Esophagus muscularis mucosa (tissue), 4 donors: ENCODE data around the gene CD79B. TPM values are rescaled to one million over a fixed set of nuclear protein-coding genes. Genes with fewer than 3 reads are reported as not detected.

ENCODE experiments used
- DNase-seq: peaks from one replicate; pipeline ENCODE4 v3.0.0-alpha.2; 2017; ENCODE audit errors: extremely low spot score
- H3K27ac ChIP-seq, 4 donors: fragments of 200-600 bp; sonication (generic); replicated peaks in 1 of 4; 1 replicate in 3 of 4; 2 replicates in 1 of 4; pipeline ENCODE4 v1.5.1; 2016 to 2019; ENCODE audit warnings: mild to moderate bottlenecking in 1 of 4
- H3K27me3 ChIP-seq, 4 donors: fragments of 200-600 bp; sonication (generic); one replicate each; pipeline versions ENCODE4 v1.5.1 to v1.6.0; 2016 to 2019
- H3K36me3 ChIP-seq, 4 donors: fragments of 200-600 bp; sonication (generic); one replicate each; pipeline ENCODE4 v1.5.1; 2016 to 2019
- H3K4me1 ChIP-seq, 4 donors: fragments of 200-600 bp; sonication (generic); one replicate each; pipeline ENCODE4 v1.5.1; 2016 to 2019
- H3K4me3 ChIP-seq, 4 donors: fragments of 200-600 bp; sonication (generic); 1 replicate in 2 of 4; 2 replicates in 2 of 4; pipeline ENCODE4 v1.5.1; 2016 to 2019; ENCODE audit warnings: mild to moderate bottlenecking in 4 of 4, moderate library complexity in 1 of 4
- H3K9me3 ChIP-seq, 4 donors: fragments of 200-600 bp; sonication (generic); 1 replicate in 3 of 4; 2 replicates in 1 of 4; pipeline ENCODE4 v1.5.1; 2016 to 2019
- CTCF ChIP-seq, 3 experiments: fragments of 200-600 bp in 2 of 3; fragments of 450-650 bp in 1 of 3; sonication (generic) in 2 of 3; IDR thresholded peaks; one replicate each; pipeline ENCODE4 v1.5.1; 2017 to 2019; ENCODE audit warnings: antibody characterized with exemption in 3 of 3, mild to moderate bottlenecking in 2 of 3, moderate library complexity in 1 of 3
- EP300 ChIP-seq: sonication (generic); formaldehyde crosslinking; IDR thresholded peaks from one replicate; pipeline ENCODE4 v1.6.1; 2017; ENCODE audit warnings: antibody characterized with exemption
- POLR2A ChIP-seq: fragments of 450-650 bp; IDR thresholded peaks from one replicate; pipeline ENCODE4 v1.6.1; 2017; ENCODE audit warnings: antibody characterized with exemption, moderate library complexity, mild to moderate bottlenecking, low read depth
- POLR2AphosphoS5 ChIP-seq, 2 donors: sonication (generic); formaldehyde crosslinking; IDR thresholded peaks; one replicate each; pipeline ENCODE4 v1.6.1; 2017; ENCODE audit warnings: antibody characterized with exemption in 2 of 2
- WGBS: methylation state at CpG from one replicate; pipeline ENCODE4 v1.1.5; 2018; 5-methylcytosine and 5-hydroxymethylcytosine counted together
- intact Hi-C: fragments of 100-400 bp; cut with DNase I; formaldehyde crosslinking; loops from one replicate; pipeline ENCODE4 v1.15.1; 2023
- total RNA-seq, 4 donors: library from RNA; depleted of rRNA; stranded (reverse); fragments of >200 nt; gene quantifications; one replicate each; pipeline versions ENCODE4 v1.1.0 to v1.2.1, GENCODE V29; 2016

CD79B gene
- total RNA-seq, 4 donors from 2014 or later: 2.1 to 6.1 (median 5.8) TPM

- H3K4me3 ChIP-seq: no peak overlapping the region
- no peaks in the 10 kb centered on the region for H3K36me3 ChIP-seq
- H3K9me3 ChIP-seq: no peaks in the 10 kb centered on the region
- 80% methylated on average over 15 of the region's 18 CpGs for WGBS
- H3K27me3 ChIP-seq: peaks cover 0 to 44% (median 0%) of the 10 kb centered on the region in 4 donors
- intact Hi-C loops: no loop called here
- no peak overlapping the region for H3K27ac ChIP-seq
- no peak for DNase-seq
- H3K4me1 ChIP-seq: peaks cover 0 to 8% (median 0%) of the 10 kb centered on the region in 4 donors
- TF ChIP-seq POLR2AphosphoS5 (IDR thresholded peaks at IDR 0.05) (no peak), CTCF (IDR thresholded peaks at IDR 0.05) (no peak), EP300 (no peak), POLR2A (no peak)
Observed at GRCh38 chr17:63949576-63950250, 17.6 kb upstream of the CD79B start.

DNA sequence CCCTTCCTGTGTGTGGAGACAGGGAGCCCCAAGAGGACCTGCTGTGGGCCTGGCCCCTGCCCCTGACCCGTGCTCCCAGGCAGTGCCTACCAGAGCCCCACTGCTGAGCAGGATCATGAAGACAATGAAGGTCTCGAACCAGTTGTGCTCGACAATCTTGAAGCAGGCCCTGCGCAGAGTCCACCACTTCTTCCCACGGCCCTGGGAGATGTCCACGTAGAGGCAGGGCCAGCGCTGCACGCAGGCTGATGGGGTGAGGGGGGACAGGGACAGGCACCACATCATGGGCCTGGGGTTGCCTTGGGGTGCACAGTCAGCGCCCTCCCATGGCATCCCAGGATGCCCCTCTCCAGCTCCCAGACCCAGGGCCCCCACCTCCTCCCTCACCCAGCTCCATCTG is 16.4 kb upstream of the CD79B start:
- Histone ChIP-seq H3K27me3 (peaks cover 0 to 44% (median 0%) of the 10 kb centered on the region in 4 donors), H3K4me1 (no peaks in the 10 kb centered on the region), H3K9me3 (no peaks in the 10 kb centered on the region), H3K27ac (no peak overlapping the region), H3K36me3 (no peaks in the 10 kb centered on the region), H3K4me3 (no peak overlapping the region)
- no peak for DNase-seq
- WGBS: 90% methylated on average over 7 of the region's 9 CpGs
- TF ChIP-seq POLR2AphosphoS5 (IDR thresholded peaks at IDR 0.05): no peak
- TF ChIP-seq POLR2A: no peak
- no peak for TF ChIP-seq CTCF (IDR thresholded peaks at IDR 0.05)
- TF ChIP-seq EP300: no peak
- intact Hi-C loops: no loop called here

DNA sequence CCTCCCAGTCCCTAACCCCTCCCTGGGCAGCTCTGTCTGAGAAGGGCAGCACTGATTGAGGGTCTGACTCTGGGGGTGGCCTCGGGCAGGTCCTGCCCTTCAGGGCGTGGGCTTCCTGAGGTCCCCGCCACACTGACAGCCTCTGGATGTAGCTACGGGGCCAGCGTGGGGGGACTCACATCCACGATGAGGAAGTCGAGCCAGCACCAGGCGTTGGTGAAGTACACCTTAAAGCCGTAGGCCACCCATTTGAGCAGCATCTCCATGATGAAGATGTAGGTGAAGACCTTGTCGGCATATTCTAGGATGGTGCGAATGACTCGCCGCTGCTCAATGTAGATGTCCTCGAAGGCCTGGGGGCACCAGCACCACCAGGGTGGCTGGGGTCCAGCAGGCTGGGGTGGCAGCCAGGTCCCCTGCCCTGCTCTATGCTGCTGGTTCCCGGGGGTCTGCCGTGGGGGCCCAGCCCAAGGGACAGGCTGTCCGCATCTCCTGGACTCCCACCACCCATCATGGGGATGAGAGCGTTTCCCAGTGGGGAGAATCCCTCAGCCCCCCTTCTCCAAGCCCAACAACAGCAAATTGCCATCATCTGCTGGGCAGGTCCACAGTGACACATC is 15.7 kb upstream of the CD79B start:
- Histone ChIP-seq H3K27me3 (peaks cover 0 to 44% (median 0%) of the 10 kb centered on the region in 4 donors), H3K36me3 (no peaks in the 10 kb centered on the region), H3K27ac (no peak overlapping the region), H3K4me3 (no peak overlapping the region), H3K4me1 (no peaks in the 10 kb centered on the region), H3K9me3 (no peaks in the 10 kb centered on the region)
- TF ChIP-seq EP300 (no peak), CTCF (IDR thresholded peaks at IDR 0.05) (no peak), POLR2A (no peak), POLR2AphosphoS5 (IDR thresholded peaks at IDR 0.05) (no peak)
- intact Hi-C loops: no loop called here
- WGBS: 75% methylated on average over 10 of the region's 18 CpGs
- DNase-seq: no peak

GRCh38 chr17:63946440-63947363 is 14.6 kb upstream of the CD79B start:
- Histone ChIP-seq H3K4me1 (no peaks in the 10 kb centered on the region), H3K9me3 (no peaks in the 10 kb centered on the region), H3K36me3 (no peaks in the 10 kb centered on the region), H3K27me3 (peaks cover 0 to 44% (median 0%) of the 10 kb centered on the region in 4 donors), H3K27ac (no peak overlapping the region), H3K4me3 (no peak overlapping the region)
- intact Hi-C loops: no loop called here
- DNase-seq: no peak
- WGBS: 62% methylated on average over 7 of the region's 20 CpGs
- TF ChIP-seq POLR2A: no peak
- no peak for TF ChIP-seq EP300
- peak; percentile 49 to 80 (median 63) for TF ChIP-seq CTCF (IDR thresholded peaks at IDR 0.05)
- no peak for TF ChIP-seq POLR2AphosphoS5 (IDR thresholded peaks at IDR 0.05)
